Kidney tubule cell (primary cell): Measurements from ENCODE around the gene ADCY2.
"Not testable (repeated sequence)": the region's sequence is repeated elsewhere in the genome, so short reads cannot be mapped to it uniquely, and the experiment has no call there.

ENCODE experiments used
- DNase-seq: peaks from one replicate; pipeline ENCODE4 v3.0.0-alpha.2; 2018; ENCODE audit warnings: low spot score

ADCY2 gene

GRCh38 chr5:7395432-7395946, 449 bp upstream of the ADCY2 start:
- no peak for DNase-seq

GRCh38 chr5:7396713-7397454, 946 bp downstream of the ADCY2 start:
- DNase-seq = peak; percentile 6

GRCh38 chr5:7397937-7398336, 2.0 kb downstream of the ADCY2 start:
- no peak for DNase-seq

- no peak for DNase-seq
Measured at GRCh38 chr5:7398596-7399280, 2.8 kb downstream of the ADCY2 start.

GRCh38 chr5:7405277-7405676, 9.3 kb downstream of the ADCY2 start:
- no peak for DNase-seq

GRCh38 chr5:7410936-7411511, 15.1 kb downstream of the ADCY2 start:
- peak; percentile 24 for DNase-seq

- no peak for DNase-seq
Measured at GRCh38 chr5:7412409-7412808, 16.5 kb downstream of the ADCY2 start.

GRCh38 chr5:7415123-7415522, 19.2 kb downstream of the ADCY2 start:
- DNase-seq = no peak

GRCh38 chr5:7415587-7416535, 19.9 kb downstream of the ADCY2 start:
- no peak for DNase-seq

- no peak for DNase-seq
Measured at GRCh38 chr5:7418276-7418675, 22.3 kb downstream of the ADCY2 start.

- no peak for DNase-seq
Measured at GRCh38 chr5:7419367-7419766, 23.4 kb downstream of the ADCY2 start.

GRCh38 chr5:7419846-7420245, 23.9 kb downstream of the ADCY2 start:
- no peak for DNase-seq

- DNase-seq = no peak
Measured at GRCh38 chr5:7420510-7421280, 24.8 kb downstream of the ADCY2 start.

GRCh38 chr5:7422316-7423106, 26.6 kb downstream of the ADCY2 start:
- DNase-seq = no peak

GRCh38 chr5:7423231-7423630, 27.3 kb downstream of the ADCY2 start:
- not testable (repeated sequence) for DNase-seq

- DNase-seq = peak; percentile 22
Measured at GRCh38 chr5:7425830-7426229, 29.9 kb downstream of the ADCY2 start.

- no peak for DNase-seq
Measured at GRCh38 chr5:7426284-7426683, 30.3 kb downstream of the ADCY2 start.

- DNase-seq = no peak
Measured at GRCh38 chr5:7434914-7435313, 39.0 kb downstream of the ADCY2 start.

- no peak for DNase-seq
Measured at GRCh38 chr5:7435503-7435902, 39.6 kb downstream of the ADCY2 start.

- no peak for DNase-seq
Measured at GRCh38 chr5:7436521-7436920, 40.6 kb downstream of the ADCY2 start.
